Endothelial cell of umbilical vein (primary cell): ENCODE results near the gene GTF2IRD1. TPM values are rescaled to one million over a fixed set of nuclear protein-coding genes. Genes with fewer than 3 reads are reported as not detected.

Experiments used
- BruUV-seq: library from RNA; stranded (reverse); fragments of 400-500 nt; replicated peaks from 2 replicates; lab custom pipeline; 2021; lab: Mats Ljungman, UMichigan
- CTCF ChIA-PET: fragments of 300-600, 350-600 bp; sonication (Branson Sonifier 250); formaldehyde crosslinking; loops from one replicate; lab custom pipeline; 2021; ENCODE audit warnings: antibody characterized with exemption, inconsistent platforms; lab: Charles Lee
- POLR2A ChIA-PET: fragments of 300-600, 350-600 bp; sonication (Branson Sonifier 250); formaldehyde crosslinking; loops from one replicate; lab custom pipeline; 2021; ENCODE audit warnings: antibody characterized with exemption, inconsistent platforms; lab: Charles Lee
- DNase-seq: peaks from one replicate; pipeline ENCODE4 v3.0.0-alpha.2; 2011; ENCODE audit warnings: low read depth, low spot score
- FAIRE-seq: peaks from 2 replicates; lab custom pipeline; 2011; peaks lifted over from hg19 to GRCh38; lab: Jason Lieb, UNC
- H2AFZ ChIP-seq: 2 replicates; pipeline ENCODE4 v1.6.0; 2012; ENCODE audit warnings: low read depth, low read length, control low read depth, inconsistent platforms
- H3K27ac ChIP-seq: 2 replicates; pipeline ENCODE4 v1.5.1; 2011; ENCODE audit warnings: low read depth, mild to moderate bottlenecking, control low read depth, low read length, moderate library complexity; ENCODE audit not compliant: insufficient read depth
- H3K27me3 ChIP-seq, 2 experiments: 2 replicates each; pipeline versions ENCODE4 v1.6.0 to v1.6.1; 2011; ENCODE audit warnings: low read length in 2 of 2, mixed read lengths in 1 of 2; ENCODE audit not compliant: control insufficient read depth in 2 of 2, insufficient read depth in 2 of 2
- H3K36me3 ChIP-seq, 2 experiments: 2 replicates in 1 of 2; 3 replicates in 1 of 2; pipeline ENCODE4 v1.5.1; 2011; ENCODE audit warnings: low read length in 2 of 2, mild to moderate bottlenecking in 1 of 2, moderate library complexity in 1 of 2; ENCODE audit not compliant: control insufficient read depth in 2 of 2, insufficient read depth in 2 of 2; ENCODE audit errors: extremely low read depth in 1 of 2
- H3K4me1 ChIP-seq: 3 replicates; pipeline ENCODE4 v1.5.1; 2011; ENCODE audit warnings: mild to moderate bottlenecking, low read length; ENCODE audit not compliant: control insufficient read depth, insufficient read depth; ENCODE audit errors: extremely low read depth
- H3K4me2 ChIP-seq: 2 replicates; pipeline ENCODE4 v1.6.1; 2011; ENCODE audit warnings: low read length, control low read depth, mixed read lengths; ENCODE audit not compliant: insufficient read depth
- H3K4me3 ChIP-seq, 3 experiments: fragments of 200-600 bp in 1 of 3; sonication (generic), shearing (Covaris generic) in 1 of 3; replicated peaks in 1 of 3; 2 replicates each; pipeline ENCODE4 v1.5.1; 2011 to 2016; ENCODE audit warnings: control low read depth in 3 of 3, low read length in 3 of 3, mild to moderate bottlenecking in 2 of 3, inconsistent platforms in 1 of 3, low read depth in 1 of 3, moderate library complexity in 1 of 3; ENCODE audit not compliant: insufficient read depth in 1 of 3
- H3K79me2 ChIP-seq: 2 replicates; pipeline ENCODE4 v1.6.0; 2012; ENCODE audit warnings: low read length, inconsistent platforms; ENCODE audit not compliant: control insufficient read depth, insufficient read depth
- H3K9ac ChIP-seq: replicated peaks from 2 replicates; pipeline ENCODE3; 2011; ENCODE audit warnings: low read length, control low read depth; ENCODE audit not compliant: insufficient read depth; ENCODE audit errors: extremely low read depth
- H3K9me1 ChIP-seq: replicated peaks from 3 replicates; pipeline ENCODE4 v1.6.0; 2011; ENCODE audit warnings: mild to moderate bottlenecking, low read length; ENCODE audit not compliant: control insufficient read depth, insufficient read depth; ENCODE audit errors: extremely low read depth
- H3K9me3 ChIP-seq: replicated peaks from 2 replicates; pipeline ENCODE4 v1.5.1; 2012; ENCODE audit warnings: low read length, inconsistent platforms; ENCODE audit not compliant: control insufficient read depth, insufficient read depth
- H4K20me1 ChIP-seq: replicated peaks from 2 replicates; pipeline ENCODE3; 2011; ENCODE audit warnings: mild to moderate bottlenecking, low read length; ENCODE audit not compliant: control insufficient read depth, insufficient read depth; ENCODE audit errors: extremely low read depth
- CTCF ChIP-seq, 2 donors: IDR thresholded peaks; 1 replicate in 1 of 2; 2 replicates in 1 of 2; pipeline ENCODE4 v1.5.1; 2011; ENCODE audit warnings: low read length in 2 of 2, mild to moderate bottlenecking in 2 of 2, moderate library complexity in 2 of 2, control low read depth in 1 of 2, inconsistent platforms in 1 of 2, low read depth in 1 of 2; ENCODE audit not compliant: insufficient read depth in 1 of 2; ENCODE audit errors: extremely low read depth in 1 of 2
- EZH2 ChIP-seq: IDR thresholded peaks from 2 replicates; pipeline ENCODE4 v1.6.1; 2012; ENCODE audit warnings: borderline replicate concordance, low read depth, mild to moderate bottlenecking, moderate library complexity, low read length, inconsistent platforms; ENCODE audit not compliant: severe bottlenecking
- FOS ChIP-seq: IDR thresholded peaks from 2 replicates; pipeline ENCODE4 v1.6.1; 2011; ENCODE audit warnings: mild to moderate bottlenecking, low read length, moderate library complexity, borderline replicate concordance; ENCODE audit not compliant: insufficient read depth
- GATA2 ChIP-seq: IDR thresholded peaks from 2 replicates; pipeline ENCODE4 v1.7.0; 2011; ENCODE audit warnings: low read depth, mild to moderate bottlenecking, moderate library complexity, mixed read lengths, low read length; ENCODE audit not compliant: insufficient read length, insufficient read depth
- JUN ChIP-seq: IDR thresholded peaks from 2 replicates; pipeline ENCODE4 v1.6.1; 2011; ENCODE audit warnings: borderline replicate concordance, low read depth; ENCODE audit not compliant: insufficient read length, insufficient read depth
- MYC ChIP-seq: IDR thresholded peaks from one replicate; pipeline ENCODE4 v1.6.1; 2011; ENCODE audit warnings: mild to moderate bottlenecking, low read depth, low read length
- POLR2A ChIP-seq: IDR thresholded peaks from 2 replicates; pipeline ENCODE4 v1.6.1; 2012; ENCODE audit warnings: low read depth, mild to moderate bottlenecking, control low read depth, low read length
- POLR2AphosphoS5 ChIP-seq: IDR thresholded peaks from 2 replicates; pipeline ENCODE4 v1.6.1; 2012; ENCODE audit warnings: low read depth, mild to moderate bottlenecking, control low read depth, low read length, moderate library complexity; ENCODE audit not compliant: insufficient read depth
- dilution Hi-C: fragments of 300-500 bp; cut with MboI; formaldehyde crosslinking; loops from one replicate; pipeline ENCODE4 v1.15.0; 2019; ENCODE audit warnings: low sequenced_read_pairs; ENCODE audit not compliant: extremely low pct_ligation_motif_present
- intact Hi-C: fragments of 100-400 bp; cut with micrococcal nuclease; formaldehyde crosslinking; loops from one replicate; pipeline ENCODE4 v1.10.0; 2022
- polyA plus RNA-seq, 4 experiments: library from polyadenylated mRNA; depleted of rRNA in 3 of 4; stranded (reverse) in 3 of 4; unstranded in 1 of 4; fragments of >200 nt; gene quantifications; 2 replicates each; pipeline versions ENCODE4 v1.2.1 to v1.2.3, GENCODE V29; 2011 to 2012; ENCODE audit warnings: missing spikeins in 1 of 4
- total RNA-seq: library from RNA; stranded (reverse); gene quantifications from 2 replicates; pipeline ENCODE4 v1.2.3, GENCODE V29; 2021
- TF ChIP-seq, protein P1 (sequence below): IDR thresholded peaks from 2 replicates; pipeline ENCODE4 v1.6.1; 2011; ENCODE audit not compliant: insufficient read depth, insufficient read length

The GTF2IRD1 gene
- total and polyA plus RNA-seq, 2 donors (not counting 3 experiments of a cell fraction or from before 2014, with no cell fraction given): 14.2 to 24.2 TPM

GRCh38 chr7:74567318-74567668, 113.6 kb downstream of the GTF2IRD1 start:
- H3K4me2 ChIP-seq: no peak overlapping the region
- no peaks in the 10 kb centered on the region for H3K79me2 ChIP-seq
- DNase-seq (no peak), FAIRE-seq (no peak)
- no peak overlapping the region for H3K9ac ChIP-seq
- no peaks in the 10 kb centered on the region for H3K36me3 ChIP-seq
- TF ChIP-seq MYC (no peak), JUN (no peak), EZH2 (no peak), POLR2A (no peak), CTCF (IDR thresholded peaks at IDR 0.05; ENCODE audit: extremely low read depth in 1 of 2, insufficient read depth in 1 of 2, low read depth in 1 of 2, low read length in 2 of 2) (no peak), FOS (no peak), POLR2AphosphoS5 (no peak), GATA2 (no peak)
- TF ChIP-seq, protein P1, sequence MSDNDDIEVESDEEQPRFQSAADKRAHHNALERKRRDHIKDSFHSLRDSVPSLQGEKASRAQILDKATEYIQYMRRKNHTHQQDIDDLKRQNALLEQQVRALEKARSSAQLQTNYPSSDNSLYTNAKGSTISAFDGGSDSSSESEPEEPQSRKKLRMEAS: no peak
- no peaks in the 10 kb centered on the region for H3K27me3 ChIP-seq
- intact Hi-C loops: no loop called here
- no peaks in the 10 kb centered on the region for H3K4me1 ChIP-seq
- no peak overlapping the region for H2AFZ ChIP-seq
- CTCF ChIA-PET: interaction anchor here (0.9 to 4.2 kb wide), 14 partner anchors 8 to 166 kb away, joined by 3 to 64 read pairs (median 6); no protein-coding TSS in a partner anchor
- H3K27ac ChIP-seq: no peak overlapping the region
- no peaks in the 10 kb centered on the region for H4K20me1 ChIP-seq
- no TSS peak for BruUV-seq
- no peak overlapping the region for H3K4me3 ChIP-seq
- dilution Hi-C loops: no loop called here
- no peaks in the 10 kb centered on the region for H3K9me1 ChIP-seq
- no peaks in the 10 kb centered on the region for H3K9me3 ChIP-seq
- POLR2A ChIA-PET: no interaction called here
